GM18502 (cell line): ENCODE measurements around the gene NAA40.

ENCODE experiments used
- ATAC-seq: cut with Tn5 transposase; IDR thresholded peaks from one replicate; pipeline ENCODE4 v1.9.1; 2021; ENCODE audit warnings: mild to moderate bottlenecking; ENCODE audit not compliant: unreplicated experiment, poor library complexity

Gene NAA40

GRCh38 chr11:63911876-63912275 is 26.9 kb upstream of the NAA40 start:
- ATAC-seq: no peak

GRCh38 chr11:63912678-63913077 is 26.1 kb upstream of the NAA40 start:
- ATAC-seq: no peak

GRCh38 chr11:63913866-63914830 is 24.7 kb upstream of the NAA40 start:
- ATAC-seq: no peak

GRCh38 chr11:63914896-63915691 is 23.7 kb upstream of the NAA40 start:
- no peak for ATAC-seq

GRCh38 chr11:63915961-63916836 is 22.6 kb upstream of the NAA40 start:
- ATAC-seq: no peak

- ATAC-seq: no peak
These were observed 21.7 kb upstream of the NAA40 start, which contains the start of gene RCOR2 for GRCh38 chr11:63916837-63917691. TSS of gene RCOR2 (minus strand) at chr11:63917164. CDS start at chr11:63916456, 708 bp downstream.

GRCh38 chr11:63917692-63918506 is 20.9 kb upstream of the NAA40 start:
- no peak for ATAC-seq

GRCh38 chr11:63918507-63919191 is 20.2 kb upstream of the NAA40 start:
- ATAC-seq: no peak

- no peak for ATAC-seq
These were observed 19.3 kb upstream of the NAA40 start for GRCh38 chr11:63919267-63920125.

- ATAC-seq: no peak
These were observed 18.5 kb upstream of the NAA40 start for GRCh38 chr11:63920126-63920938.

GRCh38 chr11:63920939-63921417 is 17.8 kb upstream of the NAA40 start:
- ATAC-seq: no peak

GRCh38 chr11:63922673-63923192 is 16.1 kb upstream of the NAA40 start:
- ATAC-seq: no peak

GRCh38 chr11:63923319-63923718 is 15.5 kb upstream of the NAA40 start:
- ATAC-seq: no peak

GRCh38 chr11:63929616-63930015 is 9.2 kb upstream of the NAA40 start:
- ATAC-seq: no peak

- no peak for ATAC-seq
These were observed 7.8 kb upstream of the NAA40 start for GRCh38 chr11:63931045-63931444.

GRCh38 chr11:63931876-63932275 is 6.9 kb upstream of the NAA40 start:
- ATAC-seq: no peak
